ENCODE data around the gene DEDD2. TPM values are rescaled to one million over a fixed set of nuclear protein-coding genes. Genes with fewer than 3 reads are reported as not detected.
A peak's percentile ranks its signal among the peaks of the same experiment; 100 is the strongest.

DEDD2 gene
- polyA plus RNA-seq, 1 of the 3 experiments (the other 2 are of a cell fraction): 30.2 TPM

GRCh38 chr19:42229855-42230351 is 12.4 kb upstream of the DEDD2 start:
- Histone ChIP-seq H3K4me2 (no peak overlapping the region), H3K9me3 (no peaks in the 10 kb centered on the region), H3K4me3 (ENCODE audit: low read depth in 2 of 2, low read length in 1 of 2) (no peak overlapping the region), H3K27me3 (ENCODE audit: insufficient read depth) (no peaks in the 10 kb centered on the region), H2AFZ (ENCODE audit: low read depth) (no peak overlapping the region), H3K9ac (no peak overlapping the region), H3K79me2 (ENCODE audit: insufficient read depth) (peaks cover 17% of the 10 kb centered on the region; the same call in 1 of the 2 replicates), H3K4me1 (ENCODE audit: control insufficient read depth in 1 of 2, insufficient read depth in 2 of 2, low read depth in 1 of 2, low read length in 1 of 2) (no peaks in the 10 kb centered on the region; a peak in 2 of 4 replicates), H3K27ac (ENCODE audit: low read depth in 2 of 2, low read length in 1 of 2) (no peak overlapping the region), H3K36me3 (replicated peaks in 1 of 2; ENCODE audit: control insufficient read depth in 1 of 2, insufficient read depth in 2 of 2, low read length in 1 of 2) (peaks cover 30 to 76% of the 10 kb centered on the region in 2 experiments), H3K9me2 (no peaks in the 10 kb centered on the region), H4K20me1 (ENCODE audit: insufficient read depth) (peaks cover 44% of the 10 kb centered on the region), H3F3A (replicated peaks; ENCODE audit: insufficient read depth) (peaks cover 31% of the 10 kb centered on the region)
- POLR2A ChIA-PET: interaction anchor here (0.8 to 1.4 kb wide), 5 partner anchors 10 to 167 kb away, joined by 3 to 7 read pairs (median 3); partner anchors contain the start of gene ZNF526
- WGBS (ENCODE audit: low lambda C conversion rate): 83% methylated on average over 8 of the region's 8 CpGs
- DNase-seq: no peak
- CTCF ChIA-PET: interaction anchor here (0.8 to 1.8 kb wide), 5 partner anchors 9 to 67 kb away, joined by 3 to 5 read pairs (median 3); partner anchors contain the start of gene ZNF526
- no peak for TF ChIP-seq USF1 (IDR thresholded peaks at IDR 0.05; ENCODE audit: borderline replicate concordance, low read depth)
- TF ChIP-seq PBX3 (IDR thresholded peaks at IDR 0.05): peak; percentile 24

GRCh38 chr19:42229301-42229854 is 11.9 kb upstream of the DEDD2 start:
- ChIA-PET POLR2A (interaction anchor here (0.8 to 1.4 kb wide), 4 partner anchors 9 to 168 kb away, joined by 3 to 7 read pairs (median 3); partner anchors contain the start of gene ZNF526), CTCF (interaction anchor here (0.8 to 1.8 kb wide), 4 partner anchors 11 to 67 kb away, joined by 3 to 5 read pairs (median 3); no protein-coding TSS in a partner anchor)
- WGBS (ENCODE audit: low lambda C conversion rate): 97% methylated on average over 3 of the region's 4 CpGs
- H3F3A ChIP-seq (replicated peaks; ENCODE audit: insufficient read depth): peaks cover 31% of the 10 kb centered on the region
- H3K4me2 ChIP-seq: no peak overlapping the region
- H4K20me1 ChIP-seq (ENCODE audit: insufficient read depth): peaks cover 44% of the 10 kb centered on the region
- no peaks in the 10 kb centered on the region; a peak in 2 of 4 replicates for H3K4me1 ChIP-seq (ENCODE audit: control insufficient read depth in 1 of 2, insufficient read depth in 2 of 2, low read depth in 1 of 2, low read length in 1 of 2)
- no peak overlapping the region for H3K4me3 ChIP-seq (ENCODE audit: low read depth in 2 of 2, low read length in 1 of 2)
- no peak overlapping the region for H3K9ac ChIP-seq
- no peak for TF ChIP-seq FOXM1 (IDR thresholded peaks at IDR 0.05; ENCODE audit: low read depth)
- TF ChIP-seq, protein P1, sequence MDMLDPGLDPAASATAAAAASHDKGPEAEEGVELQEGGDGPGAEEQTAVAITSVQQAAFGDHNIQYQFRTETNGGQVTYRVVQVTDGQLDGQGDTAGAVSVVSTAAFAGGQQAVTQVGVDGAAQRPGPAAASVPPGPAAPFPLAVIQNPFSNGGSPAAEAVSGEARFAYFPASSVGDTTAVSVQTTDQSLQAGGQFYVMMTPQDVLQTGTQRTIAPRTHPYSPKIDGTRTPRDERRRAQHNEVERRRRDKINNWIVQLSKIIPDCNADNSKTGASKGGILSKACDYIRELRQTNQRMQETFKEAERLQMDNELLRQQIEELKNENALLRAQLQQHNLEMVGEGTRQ (IDR thresholded peaks at IDR 0.05; ENCODE audit: borderline replicate concordance, low read depth, low read length): no peak
- TF ChIP-seq FOXJ3 (CRISPR knock-in tag; IDR thresholded peaks at IDR 0.05): no peak
- TF ChIP-seq, protein P2, sequence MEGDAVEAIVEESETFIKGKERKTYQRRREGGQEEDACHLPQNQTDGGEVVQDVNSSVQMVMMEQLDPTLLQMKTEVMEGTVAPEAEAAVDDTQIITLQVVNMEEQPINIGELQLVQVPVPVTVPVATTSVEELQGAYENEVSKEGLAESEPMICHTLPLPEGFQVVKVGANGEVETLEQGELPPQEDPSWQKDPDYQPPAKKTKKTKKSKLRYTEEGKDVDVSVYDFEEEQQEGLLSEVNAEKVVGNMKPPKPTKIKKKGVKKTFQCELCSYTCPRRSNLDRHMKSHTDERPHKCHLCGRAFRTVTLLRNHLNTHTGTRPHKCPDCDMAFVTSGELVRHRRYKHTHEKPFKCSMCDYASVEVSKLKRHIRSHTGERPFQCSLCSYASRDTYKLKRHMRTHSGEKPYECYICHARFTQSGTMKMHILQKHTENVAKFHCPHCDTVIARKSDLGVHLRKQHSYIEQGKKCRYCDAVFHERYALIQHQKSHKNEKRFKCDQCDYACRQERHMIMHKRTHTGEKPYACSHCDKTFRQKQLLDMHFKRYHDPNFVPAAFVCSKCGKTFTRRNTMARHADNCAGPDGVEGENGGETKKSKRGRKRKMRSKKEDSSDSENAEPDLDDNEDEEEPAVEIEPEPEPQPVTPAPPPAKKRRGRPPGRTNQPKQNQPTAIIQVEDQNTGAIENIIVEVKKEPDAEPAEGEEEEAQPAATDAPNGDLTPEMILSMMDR (IDR thresholded peaks at IDR 0.05): peak; percentile 27
- H3K9me2 ChIP-seq: no peaks in the 10 kb centered on the region
- H3K36me3 ChIP-seq (replicated peaks in 1 of 2; ENCODE audit: control insufficient read depth in 1 of 2, insufficient read depth in 2 of 2, low read length in 1 of 2): peaks cover 27 to 78% of the 10 kb centered on the region in 2 experiments
- H3K27me3 ChIP-seq (ENCODE audit: insufficient read depth): no peaks in the 10 kb centered on the region
- H2AFZ ChIP-seq (ENCODE audit: low read depth): no peak overlapping the region
- H3K9me3 ChIP-seq: no peaks in the 10 kb centered on the region
- no peak for DNase-seq
- peaks cover 20% of the 10 kb centered on the region; the same call in 1 of the 2 replicates for H3K79me2 ChIP-seq (ENCODE audit: insufficient read depth)
- H3K27ac ChIP-seq (ENCODE audit: low read depth in 2 of 2, low read length in 1 of 2): no peak overlapping the region
